LNCAP (cell line): ENCODE data around the gene GNAO1.

Experiments used
- CTCF ChIP-seq: fragments of 450-650 bp; IDR thresholded peaks from 2 replicates; pipeline ENCODE4 v1.5.1; 2017; ENCODE audit warnings: mild to moderate bottlenecking

Gene GNAO1

GRCh38 chr16:56339431-56340195 is 148.3 kb downstream of the GNAO1 start:
- TF ChIP-seq CTCF, result no peak

GRCh38 chr16:56340416-56340815 is 149.1 kb downstream of the GNAO1 start:
- no peak for TF ChIP-seq CTCF

GRCh38 chr16:56340864-56341365 is 149.6 kb downstream of the GNAO1 start:
- no peak for TF ChIP-seq CTCF

- no peak for TF ChIP-seq CTCF
These were observed 150.5 kb downstream of the GNAO1 start for GRCh38 chr16:56341656-56342399.

GRCh38 chr16:56343661-56344517 is 152.6 kb downstream of the GNAO1 start:
- TF ChIP-seq CTCF, result no peak

- TF ChIP-seq CTCF, result no peak
These were observed 153.5 kb downstream of the GNAO1 start for GRCh38 chr16:56344518-56345405.
